HG02870 (cell line): ENCODE data around the gene CYCS.

Source experiments
- ATAC-seq: cut with Tn5 transposase; IDR thresholded peaks from one replicate; pipeline ENCODE4 v1.9.1; 2021; ENCODE audit warnings: mild to moderate bottlenecking, moderate library complexity; ENCODE audit not compliant: unreplicated experiment

The CYCS gene

GRCh38 chr7:25075459-25075858, 49.6 kb downstream of the CYCS start:
- no peak for ATAC-seq

DNA sequence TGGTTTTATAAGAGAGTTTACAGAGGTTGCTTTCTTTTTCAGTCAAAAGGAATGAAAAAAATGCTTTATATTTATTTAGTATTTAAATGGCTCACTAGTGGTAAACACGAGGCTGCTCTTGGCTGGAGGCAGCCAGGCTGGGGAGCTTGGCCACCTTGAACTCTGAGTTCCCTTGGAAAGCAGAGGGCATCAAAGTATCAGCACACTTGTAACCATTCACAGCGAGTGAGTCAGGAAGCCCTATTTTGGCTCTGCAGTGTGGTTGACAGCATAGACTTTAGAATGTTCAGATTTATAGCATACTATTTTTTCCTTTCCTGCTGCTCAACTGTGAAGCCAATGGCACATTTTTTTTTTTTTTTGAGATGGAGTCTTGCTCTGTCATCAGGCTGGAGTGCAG, 51.6 kb downstream of the CYCS start:
- no peak for ATAC-seq
